ENCODE results near the gene CLIC3.

DNA sequence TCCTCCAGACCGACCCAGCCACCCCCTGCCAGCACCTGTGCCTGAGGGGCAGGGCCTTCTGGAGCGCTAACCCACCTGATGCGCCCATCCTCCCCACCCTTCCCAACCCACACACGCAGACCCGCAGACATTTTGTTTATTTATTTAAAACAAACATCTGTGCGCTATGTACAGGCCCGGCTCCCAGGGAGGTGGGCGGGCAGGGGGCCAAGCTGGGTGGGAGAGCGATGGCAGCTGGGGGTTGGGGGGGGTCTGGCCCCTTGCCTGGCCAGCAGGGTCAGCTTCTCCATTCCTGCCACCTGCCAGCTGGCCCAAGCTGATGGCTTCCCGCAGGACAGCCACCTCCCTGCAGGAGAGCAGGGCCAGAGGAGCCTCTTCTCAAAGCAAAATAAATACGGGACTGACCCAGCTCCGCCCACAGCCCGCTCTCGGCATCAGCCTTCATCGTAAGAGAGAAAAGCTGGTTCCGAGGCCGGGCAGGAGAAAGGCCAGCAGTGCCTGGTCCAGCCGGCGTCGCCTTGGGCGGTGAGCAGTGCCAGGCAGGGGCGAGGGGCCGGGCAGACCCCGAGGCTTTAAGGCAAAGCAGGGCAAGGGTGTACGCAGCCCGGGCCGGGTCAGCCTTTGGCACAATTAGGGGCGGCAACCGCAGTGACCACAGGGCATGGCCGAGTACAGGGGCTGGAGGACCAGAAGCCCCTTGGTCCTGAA is 10.9 kb upstream of the CLIC3 start:
- TF ChIP-seq, protein P1, sequence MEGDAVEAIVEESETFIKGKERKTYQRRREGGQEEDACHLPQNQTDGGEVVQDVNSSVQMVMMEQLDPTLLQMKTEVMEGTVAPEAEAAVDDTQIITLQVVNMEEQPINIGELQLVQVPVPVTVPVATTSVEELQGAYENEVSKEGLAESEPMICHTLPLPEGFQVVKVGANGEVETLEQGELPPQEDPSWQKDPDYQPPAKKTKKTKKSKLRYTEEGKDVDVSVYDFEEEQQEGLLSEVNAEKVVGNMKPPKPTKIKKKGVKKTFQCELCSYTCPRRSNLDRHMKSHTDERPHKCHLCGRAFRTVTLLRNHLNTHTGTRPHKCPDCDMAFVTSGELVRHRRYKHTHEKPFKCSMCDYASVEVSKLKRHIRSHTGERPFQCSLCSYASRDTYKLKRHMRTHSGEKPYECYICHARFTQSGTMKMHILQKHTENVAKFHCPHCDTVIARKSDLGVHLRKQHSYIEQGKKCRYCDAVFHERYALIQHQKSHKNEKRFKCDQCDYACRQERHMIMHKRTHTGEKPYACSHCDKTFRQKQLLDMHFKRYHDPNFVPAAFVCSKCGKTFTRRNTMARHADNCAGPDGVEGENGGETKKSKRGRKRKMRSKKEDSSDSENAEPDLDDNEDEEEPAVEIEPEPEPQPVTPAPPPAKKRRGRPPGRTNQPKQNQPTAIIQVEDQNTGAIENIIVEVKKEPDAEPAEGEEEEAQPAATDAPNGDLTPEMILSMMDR (IDR thresholded peaks at IDR 0.05) = no peak
- no peak for TF ChIP-seq EZH2 (IDR thresholded peaks at IDR 0.05; ENCODE audit: borderline replicate concordance, insufficient read depth, low read depth, low read length, poor library complexity, severe bottlenecking)

Data from B cell (primary cell).